Liver (tissue), 9 donors: ENCODE results near the gene GSTA1. TPM values are rescaled to one million over a fixed set of nuclear protein-coding genes. Genes with fewer than 3 reads are reported as not detected.

Experiments used
- DNase-seq: peaks from one replicate; pipeline ENCODE4 v3.0.0-alpha.2; 2017; ENCODE audit warnings: low spot score
- H3K27ac ChIP-seq, 2 donors: one replicate each; pipeline ENCODE4 v1.7.0; 2013; ENCODE audit warnings: inconsistent platforms in 2 of 2, low read length in 2 of 2, control low read depth in 1 of 2, low read depth in 1 of 2, mild to moderate bottlenecking in 1 of 2
- H3K27me3 ChIP-seq, 4 donors: one replicate each; pipeline versions ENCODE4 v1.6.1 to v1.7.0; 2013; ENCODE audit warnings: low read length in 3 of 4, inconsistent platforms in 1 of 4, mild to moderate bottlenecking in 1 of 4, moderate library complexity in 1 of 4; ENCODE audit not compliant: control insufficient read depth in 4 of 4, insufficient read depth in 4 of 4
- H3K36me3 ChIP-seq, 4 donors: one replicate each; pipeline versions ENCODE4 v1.6.1 to v1.7.0; 2013; ENCODE audit warnings: low read length in 3 of 4, mild to moderate bottlenecking in 3 of 4, low read depth in 1 of 4, moderate library complexity in 1 of 4; ENCODE audit not compliant: control insufficient read depth in 4 of 4, insufficient read depth in 3 of 4
- H3K4me1 ChIP-seq, 4 donors: one replicate each; pipeline versions ENCODE4 v1.6.1 to v1.7.0; 2013; ENCODE audit warnings: low read length in 3 of 4, mild to moderate bottlenecking in 3 of 4, moderate library complexity in 1 of 4; ENCODE audit not compliant: control insufficient read depth in 4 of 4, insufficient read depth in 4 of 4
- H3K4me3 ChIP-seq, 3 donors: one replicate each; pipeline versions ENCODE4 v1.6.1 to v1.7.0; 2013; ENCODE audit warnings: low read length in 3 of 3, control low read depth in 1 of 3, low read depth in 1 of 3, mild to moderate bottlenecking in 1 of 3
- H3K9ac ChIP-seq, 2 donors: one replicate each; pipeline ENCODE4 v1.7.0; 2013; ENCODE audit warnings: low read length in 2 of 2, mild to moderate bottlenecking in 2 of 2, moderate library complexity in 2 of 2, control low read depth in 1 of 2, low read depth in 1 of 2
- H3K9me3 ChIP-seq, 4 donors: one replicate each; pipeline versions ENCODE4 v1.6.1 to v1.7.0; 2013; ENCODE audit warnings: low read length in 3 of 4; ENCODE audit not compliant: control insufficient read depth in 4 of 4
- FOXA1 ChIP-seq: IDR thresholded peaks from 2 replicates; pipeline ENCODE4 v1.6.1; 2016; ENCODE audit warnings: antibody characterized with exemption
- GABPA ChIP-seq, 2 donors: IDR thresholded peaks in 1 of 2; conservative IDR thresholded peaks in 1 of 2; 2 replicates each; pipeline ENCODE4 v1.6.1; 2016; ENCODE audit warnings: antibody characterized with exemption in 2 of 2, mild to moderate bottlenecking in 1 of 2, moderate library complexity in 1 of 2
- HNF4A ChIP-seq, 2 donors: conservative IDR thresholded peaks; 2 replicates each; pipeline ENCODE4 v1.6.1; 2016; ENCODE audit warnings: antibody characterized with exemption in 2 of 2, mild to moderate bottlenecking in 2 of 2
- HNF4G ChIP-seq: IDR thresholded peaks from 2 replicates; pipeline ENCODE4 v1.6.1; 2016; ENCODE audit warnings: antibody characterized with exemption
- RAD21 ChIP-seq, 2 donors: IDR thresholded peaks; 2 replicates each; pipeline ENCODE4 v1.6.1; 2016; ENCODE audit warnings: antibody characterized with exemption in 2 of 2, mild to moderate bottlenecking in 2 of 2
- RXRA ChIP-seq, 2 donors: IDR thresholded peaks; 2 replicates each; pipeline ENCODE4 v1.6.1; 2017 to 2018; ENCODE audit warnings: antibody characterized with exemption in 2 of 2, mild to moderate bottlenecking in 1 of 2
- SP1 ChIP-seq: IDR thresholded peaks from 2 replicates; pipeline ENCODE4 v1.6.1; 2018; ENCODE audit warnings: antibody characterized with exemption, mild to moderate bottlenecking
- YY1 ChIP-seq: IDR thresholded peaks from 2 replicates; pipeline ENCODE4 v1.6.1; 2016; ENCODE audit warnings: antibody characterized with exemption, mild to moderate bottlenecking
- WGBS: extraction: QIAGEN DNeasy Blood & Tissue Kit; methylation state at CpG from one replicate; pipeline ENCODE4 v1.1.7; 2013; 5-methylcytosine and 5-hydroxymethylcytosine counted together
- polyA plus RNA-seq, 2 donors: library from polyadenylated mRNA; stranded (reverse) in 1 of 2; unstranded in 1 of 2; fragments of 200-250 nt in 1 of 2; fragments of >200 nt in 1 of 2; fragmentation: Nextera tagmentation in 1 of 2; extraction: Ambion mirVana in 1 of 2; gene quantifications; one replicate each; pipeline versions ENCODE4 v1.2.1 to v1.2.3, GENCODE V29; 2013 to 2015
- total RNA-seq, 2 donors: library from RNA; depleted of rRNA; stranded (reverse); fragments of >200 nt; gene quantifications; one replicate each; pipeline ENCODE4 v1.2.3, GENCODE V29; 2014
- TF ChIP-seq, protein P1 (sequence below): fragments of 150-350 bp; IDR thresholded peaks from 2 replicates; pipeline ENCODE4 v1.5.1; 2017; ENCODE audit warnings: improper control_type of control experiment, low read depth, low read length; ENCODE audit not compliant: missing input control
- TF ChIP-seq, protein P2 (sequence below): IDR thresholded peaks from 2 replicates; pipeline ENCODE4 v1.6.1; 2016; ENCODE audit warnings: antibody characterized with exemption
- TF ChIP-seq, protein P3 (sequence below): IDR thresholded peaks from 2 replicates; pipeline ENCODE4 v1.6.1; 2016; ENCODE audit warnings: antibody characterized with exemption
- TF ChIP-seq, protein P4 (sequence below): IDR thresholded peaks from 2 replicates; pipeline ENCODE4 v1.6.1; 2016; ENCODE audit warnings: antibody characterized with exemption
- donor health status: healthy.
- donor health status: healthy.
- donor health status: healthy.
- donor health status: healthy.
- donor health status: healthy.

Gene GSTA1
- total and polyA plus RNA-seq, 4 donors = 59.4 to 247 (median 145) TPM

DNA sequence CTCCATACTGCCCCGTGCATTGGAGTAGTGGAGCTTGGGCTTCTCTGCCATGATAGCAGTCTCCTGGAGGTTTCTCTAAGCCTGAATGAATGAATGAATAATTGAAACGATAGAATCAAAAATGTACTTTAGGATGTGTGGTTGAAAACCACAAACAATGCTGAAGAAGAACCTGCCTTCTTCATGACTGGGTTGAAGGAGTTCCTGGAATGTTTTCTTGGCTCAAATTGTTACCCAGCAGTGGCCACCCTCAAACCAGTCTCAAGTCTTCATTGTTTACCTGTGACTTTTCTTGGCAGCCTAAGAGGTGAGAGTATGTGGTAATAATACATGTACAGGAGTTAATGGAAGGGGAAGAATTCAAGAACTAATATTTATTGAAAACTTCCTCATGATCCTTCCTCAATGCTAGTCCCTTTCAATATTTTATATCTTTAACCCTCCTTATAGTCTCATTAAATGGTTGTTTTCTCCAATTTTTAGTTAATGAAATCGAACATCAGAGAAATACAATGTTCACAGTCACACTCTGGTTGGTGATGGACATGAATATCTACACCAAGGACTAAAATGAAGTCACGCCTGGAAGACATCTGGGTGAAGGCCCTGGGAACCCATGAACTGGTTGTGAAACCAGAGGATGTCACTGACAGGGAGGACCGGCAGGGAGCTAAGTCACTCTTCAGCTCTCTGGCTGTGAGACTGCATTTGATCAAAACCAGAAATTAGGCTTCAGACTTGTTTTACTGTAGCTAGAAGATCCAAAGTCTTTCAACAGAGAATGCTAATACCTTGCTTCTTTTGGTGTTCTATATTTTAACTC, 37.4 kb upstream of the GSTA1 start, which contains the start of gene GSTA5:
GSTA5 (minus strand) TSS at position 51 of the 823 bp plus-strand sequence.
- no peak within 1 kb of the TSS for H3K27ac ChIP-seq
- TF ChIP-seq YY1 (no peak), HNF4A (conservative IDR thresholded peaks at IDR 0.05) (no peak), HNF4G (no peak), SP1 (no peak)
- TF ChIP-seq, protein P1, sequence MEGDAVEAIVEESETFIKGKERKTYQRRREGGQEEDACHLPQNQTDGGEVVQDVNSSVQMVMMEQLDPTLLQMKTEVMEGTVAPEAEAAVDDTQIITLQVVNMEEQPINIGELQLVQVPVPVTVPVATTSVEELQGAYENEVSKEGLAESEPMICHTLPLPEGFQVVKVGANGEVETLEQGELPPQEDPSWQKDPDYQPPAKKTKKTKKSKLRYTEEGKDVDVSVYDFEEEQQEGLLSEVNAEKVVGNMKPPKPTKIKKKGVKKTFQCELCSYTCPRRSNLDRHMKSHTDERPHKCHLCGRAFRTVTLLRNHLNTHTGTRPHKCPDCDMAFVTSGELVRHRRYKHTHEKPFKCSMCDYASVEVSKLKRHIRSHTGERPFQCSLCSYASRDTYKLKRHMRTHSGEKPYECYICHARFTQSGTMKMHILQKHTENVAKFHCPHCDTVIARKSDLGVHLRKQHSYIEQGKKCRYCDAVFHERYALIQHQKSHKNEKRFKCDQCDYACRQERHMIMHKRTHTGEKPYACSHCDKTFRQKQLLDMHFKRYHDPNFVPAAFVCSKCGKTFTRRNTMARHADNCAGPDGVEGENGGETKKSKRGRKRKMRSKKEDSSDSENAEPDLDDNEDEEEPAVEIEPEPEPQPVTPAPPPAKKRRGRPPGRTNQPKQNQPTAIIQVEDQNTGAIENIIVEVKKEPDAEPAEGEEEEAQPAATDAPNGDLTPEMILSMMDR = no peak
- TF ChIP-seq, protein P2, sequence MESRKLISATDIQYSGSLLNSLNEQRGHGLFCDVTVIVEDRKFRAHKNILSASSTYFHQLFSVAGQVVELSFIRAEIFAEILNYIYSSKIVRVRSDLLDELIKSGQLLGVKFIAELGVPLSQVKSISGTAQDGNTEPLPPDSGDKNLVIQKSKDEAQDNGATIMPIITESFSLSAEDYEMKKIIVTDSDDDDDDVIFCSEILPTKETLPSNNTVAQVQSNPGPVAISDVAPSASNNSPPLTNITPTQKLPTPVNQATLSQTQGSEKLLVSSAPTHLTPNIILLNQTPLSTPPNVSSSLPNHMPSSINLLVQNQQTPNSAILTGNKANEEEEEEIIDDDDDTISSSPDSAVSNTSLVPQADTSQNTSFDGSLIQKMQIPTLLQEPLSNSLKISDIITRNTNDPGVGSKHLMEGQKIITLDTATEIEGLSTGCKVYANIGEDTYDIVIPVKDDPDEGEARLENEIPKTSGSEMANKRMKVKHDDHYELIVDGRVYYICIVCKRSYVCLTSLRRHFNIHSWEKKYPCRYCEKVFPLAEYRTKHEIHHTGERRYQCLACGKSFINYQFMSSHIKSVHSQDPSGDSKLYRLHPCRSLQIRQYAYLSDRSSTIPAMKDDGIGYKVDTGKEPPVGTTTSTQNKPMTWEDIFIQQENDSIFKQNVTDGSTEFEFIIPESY = no peak
- H3K9ac ChIP-seq = no peak within 1 kb of the TSS
- H3K36me3 ChIP-seq = no peaks in the 10 kb centered on the region
- DNase-seq = no peak
- no peaks in the 10 kb centered on the region for H3K4me1 ChIP-seq
- H3K4me3 ChIP-seq = no peak within 1 kb of the TSS
- no peaks in the 10 kb centered on the region for H3K27me3 ChIP-seq
- H3K9me3 ChIP-seq = no peaks in the 10 kb centered on the region
- 89% methylated on average over 5 of the region's 5 CpGs for WGBS

DNA sequence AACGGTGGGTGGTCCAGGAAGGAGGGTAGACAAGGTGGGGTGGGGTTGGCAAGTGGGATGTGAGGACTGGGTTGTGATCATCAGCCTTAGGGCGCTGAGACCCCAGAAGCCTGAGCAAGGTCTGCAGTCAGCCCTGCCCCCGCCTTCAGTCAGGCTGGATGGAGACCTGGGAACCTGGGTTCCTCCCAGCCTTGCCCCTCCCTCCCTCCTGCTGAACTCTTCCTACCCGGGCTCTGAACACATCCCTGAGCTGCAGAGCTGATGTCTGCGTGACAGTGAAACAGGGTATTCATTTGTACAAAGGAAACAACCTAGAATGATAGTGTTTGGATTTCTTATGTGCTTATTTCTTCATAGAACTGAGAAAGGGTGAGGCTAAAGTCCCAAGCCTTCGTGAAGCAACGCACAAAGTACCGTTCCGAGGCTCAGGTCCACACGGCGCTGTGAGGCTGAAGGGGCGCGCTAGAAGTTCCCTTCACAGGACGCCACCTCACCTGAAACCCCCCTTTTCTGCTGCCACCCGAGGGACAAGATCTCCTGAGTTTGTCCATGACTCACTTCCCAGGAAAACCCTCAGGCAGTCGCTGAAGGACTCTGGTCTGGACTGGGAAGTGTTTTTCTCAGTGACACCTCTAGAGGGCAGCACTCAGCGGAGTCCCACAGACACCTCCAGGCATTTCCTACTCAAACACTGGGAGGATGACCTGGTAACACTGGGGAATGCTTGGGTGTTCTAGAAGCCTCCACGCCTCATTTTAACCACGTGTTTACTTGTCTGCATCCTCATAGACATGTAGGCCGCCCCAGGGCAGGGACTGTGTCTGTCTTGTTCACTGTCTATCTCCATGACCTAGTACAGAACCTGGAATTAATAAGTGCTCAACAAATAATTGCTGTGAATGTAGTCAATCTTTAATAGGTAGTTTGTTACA, 35.8 kb upstream of the GSTA1 start:
- H3K9me3 ChIP-seq = no peaks in the 10 kb centered on the region
- peak; percentile 60 for DNase-seq
- peak overlapping the region in 2 of 3 donors; percentile 34 to 36 for H3K4me3 ChIP-seq

More for the DNA sequence above, 35.8 kb upstream of the GSTA1 start:
- Histone ChIP-seq H3K4me1 (no peaks in the 10 kb centered on the region), H3K36me3 (no peaks in the 10 kb centered on the region), H3K27ac (no peak overlapping the region), H3K27me3 (no peaks in the 10 kb centered on the region), H3K9ac (no peak overlapping the region)
- 47% methylated on average over 20 of the region's 20 CpGs for WGBS
- no peak for TF ChIP-seq YY1
- TF ChIP-seq, protein P2 = no peak
- TF ChIP-seq HNF4A (conservative IDR thresholded peaks at IDR 0.05) = peak; percentile 29 to 61
- TF ChIP-seq, protein P3, sequence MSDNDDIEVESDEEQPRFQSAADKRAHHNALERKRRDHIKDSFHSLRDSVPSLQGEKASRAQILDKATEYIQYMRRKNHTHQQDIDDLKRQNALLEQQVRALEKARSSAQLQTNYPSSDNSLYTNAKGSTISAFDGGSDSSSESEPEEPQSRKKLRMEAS = no peak
- no peak for TF ChIP-seq GABPA (IDR thresholded peaks at IDR 0.05 in 1 of 2, conservative IDR thresholded peaks at IDR 0.05 in 1 of 2)
- TF ChIP-seq, protein P1 = peak; percentile 72
- no peak for TF ChIP-seq FOXA1
- TF ChIP-seq RXRA (IDR thresholded peaks at IDR 0.05) = peak in 1 of 2 donors; percentile 9
- TF ChIP-seq HNF4G = peak; percentile 50
- TF ChIP-seq, protein P4, sequence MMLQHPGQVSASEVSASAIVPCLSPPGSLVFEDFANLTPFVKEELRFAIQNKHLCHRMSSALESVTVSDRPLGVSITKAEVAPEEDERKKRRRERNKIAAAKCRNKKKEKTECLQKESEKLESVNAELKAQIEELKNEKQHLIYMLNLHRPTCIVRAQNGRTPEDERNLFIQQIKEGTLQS = peak; percentile 13
- peak; percentile 77 to 85 for TF ChIP-seq RAD21 (IDR thresholded peaks at IDR 0.05)
